ENCODE data around the gene BCAS1. TPM values are rescaled to one million over a fixed set of nuclear protein-coding genes. Genes with fewer than 3 reads are reported as not detected.

Gene BCAS1
- total and polyA plus RNA-seq, 2 experiments from 2014 or later, result not detected

- Histone ChIP-seq H3K36me3 (no peaks in the 10 kb centered on the region), H3K27me3 (no peaks in the 10 kb centered on the region), H3K4me3 (no peak overlapping the region), H3K9me3 (ENCODE audit: low read depth) (no peaks in the 10 kb centered on the region), H3K27ac (no peak overlapping the region), H3K4me1 (ENCODE audit: low read depth) (no peaks in the 10 kb centered on the region)
- no peak for DNase-seq (ENCODE audit: low read depth in 1 of 2, low spot score in 1 of 2)
- no peak for TF ChIP-seq CTCF (IDR thresholded peaks at IDR 0.05; ENCODE audit: low read depth, low read length)
These were observed 73.6 kb downstream of the BCAS1 start for GRCh38 chr20:53996584-53997486.

- H3K36me3 ChIP-seq, result no peaks in the 10 kb centered on the region
- H3K27ac ChIP-seq, result no peak overlapping the region
- H3K9me3 ChIP-seq (ENCODE audit: low read depth), result no peaks in the 10 kb centered on the region
- no peak for TF ChIP-seq CTCF (IDR thresholded peaks at IDR 0.05; ENCODE audit: low read depth, low read length)
- no peak overlapping the region for H3K4me3 ChIP-seq
- no peak for DNase-seq (ENCODE audit: low read depth in 1 of 2, low spot score in 1 of 2)
- H3K4me1 ChIP-seq (ENCODE audit: low read depth), result no peaks in the 10 kb centered on the region
- no peaks in the 10 kb centered on the region for H3K27me3 ChIP-seq
These were observed 74.4 kb downstream of the BCAS1 start for GRCh38 chr20:53995949-53996348.

- H3K36me3 ChIP-seq, result no peaks in the 10 kb centered on the region
- DNase-seq (ENCODE audit: low read depth in 1 of 2, low spot score in 1 of 2), result no peak
- no peak for TF ChIP-seq CTCF (IDR thresholded peaks at IDR 0.05; ENCODE audit: low read depth, low read length)
- H3K27me3 ChIP-seq, result no peaks in the 10 kb centered on the region
- no peaks in the 10 kb centered on the region for H3K4me1 ChIP-seq (ENCODE audit: low read depth)
- no peak overlapping the region for H3K4me3 ChIP-seq
- no peak overlapping the region for H3K27ac ChIP-seq
- H3K9me3 ChIP-seq (ENCODE audit: low read depth), result no peaks in the 10 kb centered on the region
These were observed 76.3 kb downstream of the BCAS1 start for GRCh38 chr20:53994088-53994487.

- no peaks in the 10 kb centered on the region for H3K4me1 ChIP-seq (ENCODE audit: low read depth)
- no peaks in the 10 kb centered on the region for H3K9me3 ChIP-seq (ENCODE audit: low read depth)
- H3K27ac ChIP-seq, result no peak overlapping the region
- TF ChIP-seq CTCF (IDR thresholded peaks at IDR 0.05; ENCODE audit: low read depth, low read length), result no peak
- no peaks in the 10 kb centered on the region for H3K27me3 ChIP-seq
- no peak overlapping the region for H3K4me3 ChIP-seq
- H3K36me3 ChIP-seq, result no peaks in the 10 kb centered on the region
- no peak for DNase-seq (ENCODE audit: low read depth in 1 of 2, low spot score in 1 of 2)
These were observed 77.1 kb downstream of the BCAS1 start for GRCh38 chr20:53993310-53993709.

GRCh38 chr20:53990768-53991450 lies 79.5 kb downstream of the BCAS1 start:
- no peak for TF ChIP-seq CTCF (IDR thresholded peaks at IDR 0.05; ENCODE audit: low read depth, low read length)
- no peaks in the 10 kb centered on the region for H3K4me1 ChIP-seq (ENCODE audit: low read depth)
- no peaks in the 10 kb centered on the region for H3K27me3 ChIP-seq
- no peak overlapping the region for H3K4me3 ChIP-seq
- peak in 1 of 2 donors; percentile 9 for DNase-seq (ENCODE audit: low read depth in 1 of 2, low spot score in 1 of 2)
- no peak overlapping the region for H3K27ac ChIP-seq
- no peaks in the 10 kb centered on the region for H3K9me3 ChIP-seq (ENCODE audit: low read depth)
- H3K36me3 ChIP-seq, result no peaks in the 10 kb centered on the region

Data from cardiac muscle cell (in vitro differentiated cells and primary cell).